SH-SY5Y (cell line): ENCODE measurements around the gene TTC33.

Experiments used
- GATA2 ChIP-seq: IDR thresholded peaks from 2 replicates; pipeline ENCODE4 v1.6.1; 2011; ENCODE audit warnings: mild to moderate bottlenecking, low read depth, low read length
- GATA3 ChIP-seq: IDR thresholded peaks from 2 replicates; pipeline ENCODE4 v1.6.1; 2011; ENCODE audit warnings: low read depth, mild to moderate bottlenecking, low read length, moderate library complexity

DNA sequence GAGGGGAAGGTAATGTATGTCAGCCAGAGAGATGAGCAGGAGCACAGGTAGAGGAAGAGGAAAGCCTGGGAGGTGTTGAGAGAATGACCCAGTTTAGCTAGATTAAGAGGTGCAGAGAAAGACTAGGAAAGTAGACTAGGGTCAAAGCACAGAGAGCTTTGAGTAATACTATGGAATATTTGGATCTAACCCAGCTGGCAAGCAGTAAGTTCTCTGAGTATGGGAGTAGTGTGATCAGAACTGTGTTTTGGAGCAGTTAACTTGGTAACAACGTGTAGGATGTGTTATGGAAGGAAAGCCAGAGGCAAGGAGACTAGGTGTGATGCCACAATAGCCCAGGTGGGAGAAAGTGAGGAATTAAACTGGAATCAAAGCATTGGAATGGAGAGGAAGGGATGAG lies 160.9 kb downstream of the TTC33 start:
- TF ChIP-seq GATA2 (no peak), GATA3 (no peak)
